Stimulated activated effector memory CD8-positive, alpha-beta T cell treated with anti-CD3 and anti-CD28 coated beads, Interleukin-12 subunit alpha, Interleukin-12 subunit beta, amount 100 ng/mL, for 72 hours (primary cell): ENCODE data around the gene CEBPZ.

Source experiments
- ATAC-seq: fragments of 150-1000 bp; cut with Tn5 transposase; 2 replicates; pipeline ENCODE4 v1.10.0; 2021
- DNase-seq, 2 donors: peaks; one replicate each; pipeline ENCODE4 v3.0.0; 2021 to 2022; ENCODE audit warnings: low spot score in 2 of 2
- H3K27ac Mint-ChIP-seq: one replicate; pipeline ENCODE4 v1.8.0; 2022; ENCODE audit warnings: mild to moderate bottlenecking, mixed read lengths
- H3K36me3 Mint-ChIP-seq: one replicate; pipeline ENCODE4 v1.8.0; 2022; ENCODE audit warnings: mild to moderate bottlenecking, mixed read lengths
- H3K4me1 Mint-ChIP-seq: one replicate; pipeline ENCODE4 v1.8.0; 2022; ENCODE audit warnings: mixed read lengths
- H3K4me3 Mint-ChIP-seq: one replicate; pipeline ENCODE4 v1.8.0; 2022; ENCODE audit warnings: mild to moderate bottlenecking, mixed read lengths
- H3K9me3 Mint-ChIP-seq: one replicate; pipeline ENCODE4 v1.8.0; 2022; ENCODE audit warnings: mixed read lengths

Gene CEBPZ

GRCh38 chr2:37171624-37171950 is 59.8 kb downstream of the CEBPZ start:
- Mint-ChIP-seq H3K9me3 (no peaks in the 10 kb centered on the region), H3K4me1 (no peaks in the 10 kb centered on the region), H3K27ac (no peak overlapping the region), H3K4me3 (no peak overlapping the region), H3K36me3 (no peaks in the 10 kb centered on the region)
- DNase-seq (no peak), ATAC-seq (no peak)

GRCh38 chr2:37168217-37168981 is 63.0 kb downstream of the CEBPZ start:
- Mint-ChIP-seq H3K27ac (no peak overlapping the region), H3K4me1 (no peaks in the 10 kb centered on the region), H3K9me3 (peaks cover 5% of the 10 kb centered on the region), H3K36me3 (no peaks in the 10 kb centered on the region), H3K4me3 (no peak overlapping the region)
- DNase-seq = peak in 1 of 2 donors; percentile 49
- ATAC-seq = peak; percentile 78

- no peaks in the 10 kb centered on the region for H3K4me1 Mint-ChIP-seq
Observed at GRCh38 chr2:37167636-37168180, 63.7 kb downstream of the CEBPZ start.

DNA sequence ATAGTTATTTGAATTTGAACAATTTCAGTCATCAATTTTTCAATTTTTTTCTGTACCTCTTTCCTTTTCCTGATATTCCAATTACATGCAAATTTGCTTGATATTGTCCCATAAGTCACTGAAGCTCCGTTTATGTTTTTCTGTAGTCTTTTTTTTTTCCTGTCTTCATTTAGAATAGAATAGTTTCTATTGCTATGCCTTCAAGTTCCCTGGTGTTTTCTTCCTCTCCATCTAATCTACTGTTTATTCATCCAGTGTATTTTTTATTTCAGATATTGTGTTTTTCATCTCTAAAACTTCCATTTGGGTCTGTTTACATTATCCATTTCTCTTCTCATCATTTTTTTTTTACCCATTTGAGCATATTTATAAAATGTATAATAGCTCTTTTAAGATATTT is 66.6 kb downstream of the CEBPZ start:
- H3K4me1 Mint-ChIP-seq = peaks cover 8% of the 10 kb centered on the region
- ATAC-seq (no peak), DNase-seq (no peak)
- no peak overlapping the region for H3K27ac Mint-ChIP-seq
- H3K36me3 Mint-ChIP-seq = no peaks in the 10 kb centered on the region
- peaks cover 5% of the 10 kb centered on the region for H3K9me3 Mint-ChIP-seq
- H3K4me3 Mint-ChIP-seq = no peak overlapping the region

More at GRCh38 chr2:37167636-37168180, 63.7 kb downstream of the CEBPZ start:
- DNase-seq (no peak), ATAC-seq (no peak)
- no peak overlapping the region for H3K27ac Mint-ChIP-seq
- H3K36me3 Mint-ChIP-seq = no peaks in the 10 kb centered on the region
- H3K9me3 Mint-ChIP-seq = peaks cover 5% of the 10 kb centered on the region
- no peak overlapping the region for H3K4me3 Mint-ChIP-seq

DNA sequence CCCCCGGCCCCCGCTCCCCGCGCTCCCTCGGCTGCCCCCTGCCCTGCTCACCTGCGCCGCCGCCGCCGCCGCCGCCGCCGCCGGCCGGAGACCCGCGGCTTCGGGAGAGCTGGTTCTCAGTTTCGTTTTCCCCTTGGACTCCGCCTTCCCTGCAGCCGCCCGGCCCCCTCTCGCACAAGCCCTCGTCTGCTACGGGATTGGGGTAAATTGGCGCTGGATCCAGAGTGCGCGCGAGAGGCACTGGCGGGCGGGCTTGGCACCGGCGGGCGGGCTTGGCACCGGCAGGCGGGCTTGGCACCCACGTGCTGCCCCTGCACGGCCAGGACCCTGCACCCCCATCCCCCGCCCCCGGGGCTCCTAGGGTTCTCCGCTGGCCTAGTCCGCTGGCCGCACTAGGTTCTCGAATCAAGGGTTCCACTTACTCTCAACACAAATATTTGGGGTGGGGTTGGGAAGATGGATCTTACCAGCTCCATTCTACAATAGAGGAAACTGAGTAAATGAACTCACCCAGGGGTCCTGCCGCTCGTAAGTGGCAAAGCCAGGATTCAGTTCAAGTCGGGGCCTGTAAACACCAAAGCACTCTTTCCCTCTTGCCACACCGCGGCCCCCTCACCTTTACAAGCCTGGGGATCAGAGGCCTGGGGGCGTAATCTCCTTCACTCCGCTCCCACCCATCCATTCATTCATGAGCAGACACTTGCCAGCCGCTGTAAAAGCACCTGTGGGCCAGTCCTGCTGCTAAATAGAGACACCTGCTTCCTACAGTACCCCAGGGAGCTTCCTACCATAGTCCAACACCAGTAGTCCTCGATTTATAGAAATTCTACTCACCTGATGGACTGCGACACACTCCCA is 74.3 kb downstream of the CEBPZ start, which contains the start of gene EIF2AK2:
EIF2AK2 (minus strand) TSS at position 124 of the 858 bp plus-strand sequence. CDS start 9,174 bp downstream, outside the sequence.
- H3K4me3 Mint-ChIP-seq = peak within 1 kb of the TSS; percentile 88
- ATAC-seq (peak; percentile 91), DNase-seq (peak; percentile 53 to 89)
- peak within 1 kb of the TSS; percentile 96 for H3K27ac Mint-ChIP-seq
- peaks cover 22% of the 10 kb centered on the region for H3K36me3 Mint-ChIP-seq
- no peaks in the 10 kb centered on the region for H3K9me3 Mint-ChIP-seq
- H3K4me1 Mint-ChIP-seq = peaks cover 49% of the 10 kb centered on the region

DNA sequence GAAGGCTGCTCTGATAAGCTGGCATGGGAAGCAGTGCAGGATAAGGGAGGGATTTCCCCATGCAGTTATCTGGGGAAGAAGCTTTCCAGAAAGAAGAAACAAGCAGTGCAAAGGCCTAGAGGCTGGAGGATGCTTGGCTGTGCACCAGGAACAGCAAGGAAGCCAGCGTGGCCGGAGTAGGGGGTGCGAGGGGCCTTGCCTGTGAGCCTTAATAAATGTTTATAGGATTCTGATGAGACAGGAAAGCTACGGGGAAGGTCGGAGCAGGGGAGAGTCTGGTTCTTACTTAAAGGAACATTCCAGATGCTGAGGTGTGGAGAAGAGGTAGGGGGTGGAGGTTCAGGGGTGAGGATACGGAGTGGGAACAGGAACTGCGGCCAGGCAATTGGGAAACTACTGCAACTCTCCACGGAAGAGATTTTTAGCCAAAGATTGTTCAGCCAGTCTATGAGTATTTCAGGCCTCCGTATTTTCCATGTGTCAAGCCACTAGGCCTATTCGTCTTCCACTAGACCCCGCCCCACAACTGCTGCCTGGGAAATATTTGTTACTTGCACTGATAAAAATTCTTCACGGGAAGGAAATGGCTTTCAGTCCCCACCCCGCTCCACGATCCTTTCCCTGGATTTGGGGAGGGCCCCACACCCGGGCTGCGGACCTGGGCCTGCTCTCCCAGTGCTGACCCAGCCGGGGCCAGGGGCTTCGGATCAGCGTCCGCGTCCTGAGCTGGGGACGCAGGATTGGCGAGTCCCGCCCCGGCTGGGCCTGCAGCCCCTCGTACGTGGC is 75.1 kb downstream of the CEBPZ start:
- DNase-seq = peak; percentile 24 to 74
- peaks cover 43% of the 10 kb centered on the region for H3K4me1 Mint-ChIP-seq

DNA sequence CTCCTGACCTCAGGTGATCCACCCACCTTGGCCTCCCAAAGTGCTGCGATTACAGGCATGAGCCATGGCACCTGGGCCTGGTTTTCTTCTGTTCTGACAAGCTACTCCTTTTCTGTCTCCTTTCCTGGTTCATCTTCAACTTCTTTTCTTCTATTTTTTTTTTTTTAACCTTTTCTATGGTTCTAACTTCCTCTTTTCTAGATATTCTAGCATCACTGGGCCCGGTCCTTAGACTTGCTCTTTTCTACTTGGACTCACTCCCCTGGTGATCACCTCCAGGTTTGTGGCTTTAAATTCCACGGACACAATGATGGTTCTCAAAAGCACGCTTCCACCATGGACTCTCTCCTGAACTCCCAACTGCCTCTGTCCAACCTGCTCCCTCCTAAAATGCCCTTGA is 76.6 kb downstream of the CEBPZ start:
- no peak overlapping the region for H3K27ac Mint-ChIP-seq
- peaks cover 22% of the 10 kb centered on the region for H3K36me3 Mint-ChIP-seq
- ATAC-seq (no peak), DNase-seq (no peak)
- no peak overlapping the region for H3K4me3 Mint-ChIP-seq
- peaks cover 44% of the 10 kb centered on the region for H3K4me1 Mint-ChIP-seq
- no peaks in the 10 kb centered on the region for H3K9me3 Mint-ChIP-seq

More for the DNA sequence above, 75.1 kb downstream of the CEBPZ start:
- peak overlapping the region; percentile 96 for H3K27ac Mint-ChIP-seq
- H3K4me3 Mint-ChIP-seq = peak overlapping the region; percentile 88
- H3K36me3 Mint-ChIP-seq = peaks cover 22% of the 10 kb centered on the region
- ATAC-seq = peak; percentile 45
- H3K9me3 Mint-ChIP-seq = no peaks in the 10 kb centered on the region

DNA sequence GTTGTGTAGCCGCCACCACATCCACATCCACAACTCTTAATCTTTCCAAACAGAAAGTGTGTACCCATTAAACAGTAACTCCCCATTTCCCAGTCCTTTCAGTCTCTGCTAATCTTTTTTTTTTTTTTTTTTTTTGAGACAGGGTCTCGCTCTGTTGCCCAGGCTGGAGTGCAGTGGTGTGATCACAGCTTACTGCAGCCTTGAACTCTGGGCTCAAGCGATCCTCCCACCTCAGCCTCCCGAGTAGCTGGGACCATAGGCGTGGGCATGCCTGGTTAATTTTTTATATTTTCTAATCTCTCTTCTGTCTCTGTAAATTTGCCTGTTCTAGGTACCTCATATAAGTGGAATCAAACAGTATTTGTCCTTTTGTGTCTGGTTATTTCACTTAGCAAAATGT is 78.2 kb downstream of the CEBPZ start:
- no peak for ATAC-seq
- Mint-ChIP-seq H3K36me3 (peaks cover 30% of the 10 kb centered on the region), H3K9me3 (no peaks in the 10 kb centered on the region), H3K4me1 (peaks cover 49% of the 10 kb centered on the region), H3K27ac (no peak overlapping the region), H3K4me3 (no peak overlapping the region)
- no peak for DNase-seq
